Pons (tissue), 1 donor: Measurements from ENCODE around the gene EFNA2.

ENCODE experiments used
- DNase-seq: peaks from one replicate; pipeline ENCODE4 v3.0.0-alpha.2; 2016; ENCODE audit warnings: low spot score

EFNA2 gene

DNA sequence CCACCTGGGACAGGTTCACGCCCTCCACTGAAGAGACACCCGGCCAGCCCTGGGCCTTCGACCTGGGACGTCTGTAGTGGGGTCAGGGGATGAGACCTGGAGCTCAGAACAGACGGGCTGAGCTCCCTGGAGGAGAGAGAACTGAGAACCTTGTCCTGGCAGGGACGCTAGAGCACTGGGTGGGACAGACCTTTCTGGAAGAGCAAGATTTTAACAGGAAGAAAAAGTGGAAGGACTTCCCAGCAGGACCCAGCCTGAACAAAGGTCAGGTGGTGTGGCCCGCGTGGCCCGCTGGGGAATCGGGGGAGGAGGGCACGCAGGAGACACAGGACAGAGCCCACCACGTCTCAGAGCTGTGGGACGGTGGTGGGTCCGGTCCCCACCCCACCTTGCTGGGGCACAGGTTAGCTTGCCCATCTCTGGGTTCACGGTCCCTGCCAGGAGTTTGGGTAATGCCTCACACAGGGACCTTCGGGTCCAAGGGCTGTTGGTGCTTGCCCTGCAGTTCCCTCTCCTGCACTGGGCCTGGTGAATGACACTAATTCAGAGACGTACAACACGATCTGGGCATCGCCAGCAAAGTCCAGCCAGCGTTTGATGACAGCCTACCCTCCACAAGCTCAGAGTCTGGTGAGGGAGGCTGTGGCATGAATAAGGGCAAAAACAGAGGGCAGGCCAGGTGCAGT lies 1.2 kb upstream of the EFNA2 start:
- DNase-seq, result no peak

DNA sequence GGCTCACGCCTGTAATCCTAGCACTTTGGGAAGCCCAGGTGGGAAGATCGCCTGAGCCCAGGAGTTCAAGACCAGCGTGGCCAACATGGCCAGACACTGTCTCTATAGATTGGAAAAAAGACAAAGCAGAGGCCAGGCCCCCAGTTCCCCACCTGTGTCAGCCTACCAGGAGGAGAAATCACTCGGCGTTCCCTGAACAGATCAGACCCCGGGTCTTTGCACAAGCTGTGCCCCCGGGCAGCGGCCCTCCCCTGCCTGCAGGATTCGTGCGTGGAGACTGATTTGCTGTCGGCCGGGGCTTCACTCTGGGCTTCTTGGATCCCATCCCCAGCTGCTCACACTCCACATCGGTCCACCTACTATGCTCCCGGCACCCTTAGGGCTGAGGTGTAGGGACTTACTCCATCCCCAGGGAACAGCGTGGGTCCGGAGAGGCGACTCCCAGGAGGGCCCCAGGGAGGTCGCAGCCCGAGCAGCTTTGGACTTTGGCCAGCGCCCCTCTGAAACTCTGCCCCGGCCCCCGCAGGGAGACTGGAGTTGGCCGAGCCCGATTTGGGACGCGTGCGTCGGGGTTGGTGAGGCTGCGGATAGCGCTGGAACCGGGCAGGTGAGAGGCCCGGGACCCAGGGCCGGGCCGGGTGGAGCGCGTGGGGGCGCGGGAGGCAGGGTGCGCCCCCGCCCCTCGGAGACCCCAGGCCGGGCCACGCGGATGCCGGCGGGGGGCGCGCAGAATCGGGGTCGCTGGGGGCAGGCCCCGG lies 515 bp upstream of the EFNA2 start:
- no peak for DNase-seq

DNA sequence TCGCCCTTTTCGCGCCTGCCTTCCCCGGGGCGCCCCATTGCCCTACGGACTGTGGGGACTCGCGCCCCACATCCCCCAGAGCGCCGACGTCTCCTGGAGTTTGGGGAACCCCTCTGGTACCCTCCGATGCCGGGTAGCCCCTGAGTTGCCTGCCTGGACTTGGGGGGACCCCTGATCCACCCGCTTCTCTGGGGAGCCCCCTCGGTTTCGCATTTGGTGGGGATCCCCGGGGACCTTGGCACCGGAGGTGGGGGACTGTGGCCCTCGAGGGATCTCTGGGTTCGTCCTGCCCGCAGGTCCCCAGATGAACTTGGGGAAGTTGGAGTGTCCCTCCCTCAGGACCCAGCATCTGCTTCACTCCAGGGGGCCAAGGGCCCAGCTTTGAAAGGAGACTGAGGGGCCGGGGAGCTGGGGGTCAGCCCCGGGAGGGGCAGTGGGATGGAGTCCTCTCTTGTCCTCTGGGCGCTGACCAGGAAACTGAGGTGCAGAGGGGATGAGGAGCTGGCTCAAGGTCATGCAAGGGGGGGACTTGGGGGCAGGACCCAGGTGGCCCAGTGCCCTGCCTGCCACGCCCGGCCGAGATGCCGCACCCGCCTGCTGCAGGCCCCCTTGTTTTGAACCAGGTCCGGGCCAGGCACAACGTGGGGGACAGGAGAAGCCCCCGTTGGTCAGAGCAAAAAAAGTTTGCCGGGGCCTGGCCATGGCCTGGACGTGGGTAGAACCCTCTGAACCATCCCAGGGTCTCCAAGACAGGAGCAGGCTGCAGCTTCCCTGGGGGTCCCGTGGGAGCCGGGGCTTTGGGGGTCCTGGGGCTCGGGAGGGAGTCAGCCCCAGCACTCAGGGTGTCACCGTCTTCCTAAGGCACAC lies 1.0 kb downstream of the EFNA2 start:
- no peak for DNase-seq

DNA sequence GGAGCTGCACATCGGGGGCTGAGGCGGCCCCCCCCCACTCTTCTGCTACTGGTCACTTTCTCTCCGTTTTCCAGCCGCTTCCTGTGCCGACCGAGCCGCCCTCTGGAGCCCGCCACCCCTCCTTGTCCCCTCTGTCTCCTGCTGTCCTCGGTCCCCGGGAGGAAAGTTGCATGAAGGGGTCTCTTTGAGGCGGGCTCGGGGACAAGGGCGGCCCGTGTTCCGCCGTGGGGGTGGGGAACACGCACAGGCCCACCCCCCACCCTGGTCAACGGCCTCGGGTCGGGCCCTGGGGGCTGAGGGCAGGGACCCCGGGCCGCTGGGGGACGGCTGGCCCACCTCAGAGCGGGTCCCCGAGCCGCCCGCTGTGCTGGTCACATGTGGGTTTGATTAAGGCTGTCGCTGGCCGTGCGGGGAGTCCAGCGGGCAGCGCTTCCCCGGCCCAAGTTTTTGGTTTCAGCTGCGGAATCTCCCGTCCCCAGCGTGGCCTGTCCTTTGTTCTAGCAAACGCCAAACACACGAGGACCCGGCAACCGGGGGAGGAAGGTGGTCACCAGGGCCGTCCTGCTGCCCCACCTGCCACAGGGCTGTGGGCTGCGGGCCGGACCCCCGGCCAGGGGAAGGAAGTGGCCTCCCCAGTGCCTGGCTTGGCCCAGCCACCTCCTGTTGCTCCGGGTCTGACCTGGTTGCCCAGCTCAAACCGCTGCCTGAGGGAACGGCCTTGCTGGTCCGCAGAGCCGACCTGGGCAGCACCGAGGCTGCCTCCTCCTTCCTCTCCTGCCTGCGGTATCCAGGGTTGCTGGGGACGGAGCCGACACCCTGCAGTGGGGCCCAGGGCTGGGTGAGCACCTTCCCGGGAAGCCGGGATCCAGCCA lies 1.9 kb downstream of the EFNA2 start:
- no peak for DNase-seq

DNA sequence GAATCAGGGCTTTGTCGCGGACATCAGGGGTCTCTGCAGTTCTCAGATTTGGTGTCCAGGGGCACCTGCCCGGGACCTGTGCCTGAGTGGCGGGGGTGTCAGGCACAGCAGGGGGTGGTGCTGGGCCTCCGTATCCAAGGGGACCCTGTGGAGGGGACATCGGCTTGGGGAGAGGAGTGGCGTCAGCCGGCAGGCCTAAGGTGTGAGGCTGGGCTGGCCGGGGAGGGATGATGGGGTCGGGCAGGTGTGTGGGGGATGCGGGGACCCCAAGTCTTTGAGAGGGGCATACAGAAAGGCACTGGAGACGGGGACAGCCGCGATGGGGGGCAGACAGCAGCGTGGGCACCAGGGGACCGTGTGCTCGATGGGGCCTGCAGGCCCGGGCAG lies 2.5 kb downstream of the EFNA2 start:
- no peak for DNase-seq

DNA sequence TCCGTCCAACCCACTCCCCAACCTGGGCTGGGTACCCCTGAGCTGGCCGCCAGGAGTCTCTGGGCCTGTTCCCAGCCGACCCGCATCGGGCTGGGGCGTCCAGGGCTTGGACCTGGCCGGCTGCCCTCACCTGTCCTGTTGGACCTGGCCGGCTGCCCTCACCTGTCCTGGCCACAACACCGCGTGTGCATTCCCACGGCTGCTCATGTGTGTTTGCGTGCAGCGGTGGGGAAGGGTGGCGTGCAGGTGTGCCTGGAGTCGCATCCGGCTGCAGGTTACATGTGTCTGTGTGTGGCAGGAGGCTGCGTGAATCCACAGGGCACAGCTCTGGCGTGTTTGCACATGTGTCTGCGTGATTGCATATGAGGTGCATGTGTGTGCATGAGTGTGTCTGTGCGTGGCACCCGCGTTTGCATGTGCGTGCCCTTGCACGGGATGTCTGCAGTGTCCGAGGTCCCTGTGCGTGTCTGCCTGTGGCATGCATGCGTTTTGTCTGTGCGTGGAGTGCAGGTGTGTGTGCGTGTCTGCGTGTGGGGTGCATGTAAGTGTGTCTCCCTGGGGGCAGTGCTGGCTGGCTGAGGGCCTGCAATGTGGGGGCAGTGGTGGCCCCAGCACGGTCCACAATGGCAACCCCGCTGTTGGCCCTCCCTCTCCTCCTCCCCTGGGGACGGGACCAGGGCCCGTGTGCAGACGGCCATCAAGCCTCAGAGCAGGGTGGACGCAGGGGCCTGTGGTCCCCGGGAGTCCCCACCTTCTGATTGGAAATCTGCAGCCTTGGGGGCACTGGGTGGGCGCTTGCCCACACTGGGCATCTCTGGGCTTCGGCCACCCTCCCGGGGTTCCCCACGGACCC lies 3.4 kb downstream of the EFNA2 start:
- no peak for DNase-seq

DNA sequence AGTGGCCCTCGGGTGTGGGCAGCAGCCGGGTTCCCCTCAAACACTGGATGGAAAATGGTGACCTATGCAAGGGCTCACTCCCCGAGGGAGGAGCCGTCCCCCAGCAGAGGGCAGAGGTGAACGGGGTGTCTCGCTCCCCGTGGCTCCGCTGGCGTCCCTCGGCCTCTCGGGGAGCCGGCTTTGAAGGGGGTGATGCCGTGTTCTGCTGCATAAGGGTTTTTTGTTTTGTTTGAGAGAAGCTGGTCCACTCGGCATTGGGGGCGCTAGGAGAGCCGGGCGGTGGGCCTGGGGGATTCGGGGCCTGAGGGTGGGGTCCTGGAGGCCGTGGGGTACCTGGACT lies 4.0 kb downstream of the EFNA2 start:
- no peak for DNase-seq

DNA sequence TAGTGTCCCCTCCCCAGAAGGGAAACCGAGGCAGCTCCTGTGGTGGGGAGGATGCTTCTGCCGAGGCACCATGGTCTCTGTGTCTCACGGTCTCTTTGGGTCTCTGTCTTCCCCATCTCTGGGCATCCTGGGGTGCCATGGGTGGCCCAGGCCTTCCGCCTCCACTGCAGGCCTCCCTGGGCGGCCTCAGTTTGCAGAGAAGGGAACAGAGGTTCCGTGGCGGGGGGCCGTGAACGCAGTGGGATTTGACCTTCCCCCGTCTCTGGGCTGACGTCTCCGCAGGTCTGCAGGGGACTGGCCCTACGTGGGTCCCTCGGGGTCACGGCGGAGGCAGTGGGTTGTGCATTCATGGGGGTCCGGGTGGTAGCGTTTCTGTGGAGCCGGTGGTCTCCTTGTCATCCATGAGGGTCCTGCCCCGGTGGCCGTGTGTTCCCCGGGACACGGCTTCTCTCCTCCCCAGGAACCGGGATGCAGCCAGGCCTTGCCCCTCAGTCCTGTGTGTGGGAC lies 4.6 kb downstream of the EFNA2 start:
- DNase-seq, result no peak

DNA sequence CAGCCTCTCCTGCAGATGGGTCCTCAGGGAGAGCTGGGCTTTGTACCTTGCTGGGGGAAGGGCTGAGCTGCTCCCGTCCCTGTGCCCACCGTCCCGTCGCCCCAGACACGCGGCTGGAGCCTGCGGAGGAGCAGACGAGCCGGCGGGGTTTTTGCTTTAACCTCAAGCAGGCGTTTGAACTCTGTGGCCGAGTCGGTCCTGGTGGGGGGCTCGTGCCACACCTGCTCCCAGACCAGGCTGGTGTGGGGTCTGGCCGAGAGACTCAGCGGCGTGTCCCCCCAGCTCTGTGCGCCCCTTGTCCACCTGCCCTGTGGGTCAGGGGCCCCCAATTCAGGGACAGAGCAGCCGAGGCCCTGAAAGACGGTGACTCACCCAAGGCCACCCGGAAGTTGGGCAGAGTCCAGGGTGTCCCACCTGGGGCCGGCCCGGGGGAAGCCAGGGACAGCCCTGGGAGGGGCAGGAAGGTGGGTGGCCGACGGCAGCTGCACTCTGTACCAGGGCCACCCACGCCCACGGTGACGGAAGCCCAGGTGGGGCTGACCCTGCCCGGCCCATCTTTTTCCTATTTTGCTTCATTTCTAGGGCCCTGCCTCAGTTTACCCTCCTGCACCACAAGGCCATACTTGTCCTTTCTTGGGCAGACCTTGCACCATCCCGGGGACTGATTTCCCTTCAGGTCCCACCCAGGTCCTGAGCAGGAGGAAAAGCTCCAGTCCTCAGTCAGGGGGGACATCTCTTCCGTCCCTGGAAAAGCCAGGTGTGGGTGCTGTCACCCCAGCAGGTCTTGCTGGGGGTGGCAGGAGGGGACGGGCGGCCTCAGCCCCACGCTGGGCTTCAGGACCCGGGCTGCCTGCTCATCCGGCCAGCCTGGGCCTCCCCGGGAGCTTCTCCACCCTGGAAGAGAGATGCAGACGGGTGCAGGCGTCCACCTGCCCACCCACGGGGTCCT lies 5.3 kb downstream of the EFNA2 start:
- no peak for DNase-seq

DNA sequence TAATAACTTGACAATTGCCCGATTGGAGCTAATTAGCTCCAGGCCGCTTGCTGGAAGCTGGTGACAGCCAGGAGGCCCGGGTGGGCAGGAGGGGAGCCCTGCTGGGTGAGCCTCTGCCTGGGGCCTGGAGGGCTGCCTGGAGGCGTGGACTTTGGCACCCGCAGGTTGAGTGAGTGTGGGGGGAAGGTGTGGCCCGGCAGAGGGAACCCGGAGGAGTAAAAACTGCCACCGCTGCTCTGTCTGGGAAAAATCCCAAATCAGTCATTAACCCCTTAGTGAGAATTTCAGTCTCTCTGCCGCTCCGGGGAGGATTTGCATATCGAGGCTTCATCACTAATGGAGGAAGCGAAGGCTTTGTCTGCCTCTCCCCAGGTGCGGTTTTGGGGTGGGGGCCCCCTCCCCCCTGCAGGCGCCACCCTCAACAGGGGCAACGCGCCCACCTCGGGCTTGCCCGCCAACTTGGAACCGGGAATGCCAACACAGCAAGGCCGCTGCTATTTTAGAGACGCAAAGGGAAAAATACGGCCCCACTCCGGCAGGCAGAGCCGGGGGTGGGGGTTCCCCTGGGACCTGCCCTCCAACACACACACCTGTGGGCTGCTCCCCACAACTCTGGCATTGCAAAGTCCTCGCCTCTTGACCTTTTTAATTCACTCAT lies 6.2 kb downstream of the EFNA2 start:
- no peak for DNase-seq

DNA sequence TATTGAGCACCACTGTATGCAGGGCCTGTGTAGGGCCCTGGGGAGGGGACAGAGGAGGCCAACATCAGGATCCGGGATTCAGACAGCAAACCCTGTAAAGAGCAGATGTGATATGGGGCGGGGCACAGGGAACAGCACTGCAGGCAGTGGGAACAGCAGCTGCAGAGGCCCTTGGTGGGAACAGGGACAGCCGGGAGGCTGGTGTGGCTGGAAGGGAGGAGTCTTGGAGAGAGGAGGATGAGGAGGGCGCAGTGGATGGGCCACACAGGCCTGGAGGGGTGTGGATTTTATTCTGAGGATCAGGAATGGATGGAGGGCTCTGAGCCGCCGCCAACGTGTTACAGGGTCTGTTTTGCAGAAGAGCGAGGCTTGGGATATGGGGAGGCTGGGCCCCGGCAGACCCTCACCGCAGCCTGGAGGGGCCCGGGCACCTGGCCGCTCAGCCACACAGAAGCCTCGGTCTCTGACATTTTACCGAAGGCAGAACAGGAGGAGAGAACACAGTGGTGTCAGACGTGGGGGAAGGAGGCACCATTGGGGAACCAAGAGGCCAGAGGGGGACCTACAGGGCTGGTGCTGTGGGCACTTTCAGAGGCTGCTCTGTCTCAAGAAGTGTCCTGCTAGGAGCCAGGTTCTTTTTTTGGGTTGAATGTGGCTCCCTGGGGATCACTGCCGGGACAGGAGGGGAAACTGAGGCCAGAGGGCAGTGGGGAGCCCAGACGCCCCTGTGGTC lies 6.9 kb downstream of the EFNA2 start:
- no peak for DNase-seq

DNA sequence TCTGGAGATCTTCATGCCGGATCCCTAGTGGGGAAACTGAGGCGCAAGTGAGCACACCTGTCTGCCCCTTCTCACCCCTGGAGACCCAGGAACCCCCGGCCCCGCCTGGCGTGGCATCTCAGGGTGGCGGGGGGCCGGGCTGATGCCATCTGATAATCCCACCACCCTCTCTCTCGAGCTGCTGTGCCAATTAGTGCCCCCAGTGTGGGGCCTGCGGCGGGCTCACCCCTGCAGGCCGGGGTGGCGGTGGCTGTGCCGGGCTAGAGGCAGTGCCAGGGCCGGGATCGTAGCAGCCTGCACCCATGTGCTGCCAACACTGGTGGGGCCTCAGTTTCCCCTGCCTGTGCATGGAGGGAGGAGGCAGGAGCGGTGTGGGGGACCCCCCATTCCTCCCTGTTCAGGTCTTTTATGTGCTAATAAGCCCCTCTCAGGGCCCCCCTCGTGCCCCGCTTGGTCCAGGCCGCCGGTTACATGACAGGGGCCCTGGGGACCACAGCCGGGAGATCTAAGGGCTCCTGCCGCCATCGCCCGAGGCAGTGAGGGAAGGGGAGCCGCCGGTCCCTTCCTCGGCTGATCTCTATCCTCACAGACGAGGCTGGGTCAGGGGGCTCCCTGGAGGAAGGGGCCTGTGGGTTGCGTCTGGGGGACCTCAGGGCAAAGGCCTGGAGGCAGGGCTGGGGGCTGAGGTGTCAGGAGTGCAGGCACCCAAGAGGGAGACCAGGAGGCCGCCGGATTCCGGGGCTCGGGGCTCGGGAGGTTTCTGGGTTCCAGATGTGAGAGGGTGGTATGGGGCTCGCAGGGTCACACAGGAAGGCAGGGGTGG lies 8.3 kb downstream of the EFNA2 start:
- no peak for DNase-seq

DNA sequence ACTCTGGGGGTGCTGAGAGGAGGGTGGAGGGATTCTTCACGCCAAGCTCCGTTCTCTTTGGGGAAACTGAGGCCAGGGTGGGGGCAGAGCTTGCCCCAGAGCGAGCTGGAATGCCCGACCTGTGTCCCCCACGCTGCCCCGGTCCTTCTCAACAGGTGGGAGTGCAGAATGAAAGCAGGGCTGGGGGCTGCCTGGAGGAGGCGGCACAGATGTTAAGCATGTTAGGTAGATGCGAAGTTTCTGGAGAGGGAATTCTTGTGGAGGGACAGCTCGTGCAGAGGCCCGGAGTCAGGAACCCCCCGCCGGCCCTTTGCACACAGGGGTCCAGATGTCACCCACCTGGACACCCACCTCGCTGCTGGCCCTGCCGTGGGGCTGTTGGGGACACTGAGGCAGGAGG lies 9.0 kb downstream of the EFNA2 start:
- no peak for DNase-seq

DNA sequence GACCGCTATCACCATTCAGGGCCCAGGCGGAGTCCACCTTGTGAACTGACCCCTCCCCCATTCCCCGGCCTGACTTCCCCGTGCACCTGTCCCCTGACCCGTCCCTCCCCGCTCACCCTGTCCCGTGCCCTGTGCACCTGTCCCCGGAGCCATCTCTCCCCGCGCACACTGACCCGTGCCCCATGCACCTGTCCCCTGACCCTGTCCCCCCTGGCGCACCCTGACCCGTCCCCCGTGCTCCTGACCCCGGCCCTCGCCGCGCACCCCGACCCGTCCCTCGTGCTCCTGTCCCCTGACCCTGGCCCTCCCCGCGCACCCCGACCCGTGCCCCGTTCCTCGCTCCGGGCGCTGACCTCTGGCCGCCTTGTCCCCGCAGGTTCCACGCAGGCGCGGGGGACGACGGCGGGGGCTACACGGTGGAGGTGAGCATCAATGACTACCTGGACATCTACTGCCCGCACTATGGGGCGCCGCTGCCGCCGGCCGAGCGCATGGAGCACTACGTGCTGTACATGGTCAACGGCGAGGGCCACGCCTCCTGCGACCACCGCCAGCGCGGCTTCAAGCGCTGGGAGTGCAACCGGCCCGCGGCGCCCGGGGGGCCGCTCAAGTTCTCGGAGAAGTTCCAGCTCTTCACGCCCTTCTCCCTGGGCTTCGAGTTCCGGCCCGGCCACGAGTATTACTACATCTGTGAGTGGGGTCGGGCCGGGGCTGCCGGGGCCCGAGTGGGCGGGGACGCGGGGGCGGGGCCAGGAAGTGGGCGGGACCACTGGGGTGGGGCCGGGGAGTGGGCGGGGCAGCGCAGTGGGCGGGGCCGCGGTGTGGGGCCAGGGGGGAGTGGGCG lies 9.7 kb downstream of the EFNA2 start:
- DNase-seq, result no peak

DNA sequence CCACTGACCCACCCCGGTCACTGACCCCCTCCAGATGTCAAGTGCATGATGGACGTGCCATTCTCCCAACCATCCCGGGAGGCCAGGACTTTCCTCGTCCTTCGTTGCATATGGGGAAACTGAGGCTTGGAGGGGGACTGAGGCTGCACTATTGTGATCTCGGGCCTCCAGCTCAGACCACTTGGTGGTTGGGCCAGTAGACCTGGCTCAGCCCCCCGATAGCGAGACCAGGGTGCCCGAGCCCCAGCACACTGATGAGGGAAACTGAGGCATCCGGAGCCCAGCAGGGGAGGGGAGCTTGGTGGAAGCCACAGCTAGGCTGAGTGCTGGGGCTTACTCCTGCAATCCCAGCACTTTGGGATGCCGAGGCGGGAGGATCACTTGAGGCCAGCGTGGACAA lies 10.4 kb downstream of the EFNA2 start:
- no peak for DNase-seq

DNA sequence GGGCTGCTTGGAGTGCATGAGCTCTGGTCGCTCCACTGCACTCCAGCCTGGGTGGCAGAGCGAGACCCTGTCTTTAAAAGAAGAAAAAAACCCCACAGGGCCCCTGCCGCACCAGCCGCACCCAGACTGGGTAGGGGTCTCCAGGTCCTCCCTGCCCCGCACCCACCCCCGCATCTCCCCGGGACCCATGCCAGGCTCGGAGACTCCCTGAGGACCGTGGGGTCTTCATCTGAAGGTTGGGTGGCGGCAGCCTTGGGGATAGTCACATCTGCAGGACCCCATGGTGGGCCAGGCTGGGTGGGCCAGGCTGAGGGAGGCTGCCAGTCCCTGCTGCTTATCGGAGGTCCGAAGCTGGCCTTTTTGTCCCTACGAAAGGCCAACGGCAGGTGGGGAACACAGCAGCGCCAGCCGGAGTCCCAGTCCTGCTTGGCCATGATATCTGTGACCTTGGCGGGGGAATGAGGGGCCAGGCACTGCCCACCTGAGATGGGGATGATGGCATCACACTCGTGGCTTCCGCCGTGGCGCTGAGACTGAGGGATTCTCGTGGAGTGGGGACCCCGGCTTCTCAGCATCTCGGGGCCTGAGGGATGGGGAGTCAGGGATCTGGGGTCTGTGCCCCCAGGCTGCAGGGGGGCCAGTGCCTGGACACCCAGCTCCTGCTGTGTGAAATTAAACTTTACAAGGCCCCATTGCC lies 11.1 kb downstream of the EFNA2 start:
- no peak for DNase-seq
